ENCODE results near the gene LIN37.

GRCh38 chr19:35724560-35724959 is 23.8 kb upstream of the LIN37 start:
- TF ChIP-seq SIN3A (IDR thresholded peaks at IDR 0.05; ENCODE audit: low read depth) (no peak), CEBPB (IDR thresholded peaks at IDR 0.05; ENCODE audit: low read depth) (no peak), POLR2A (IDR thresholded peaks at IDR 0.05; ENCODE audit: borderline replicate concordance, extremely low read depth, insufficient read depth, insufficient read length) (no peak), FOSL1 (IDR thresholded peaks at IDR 0.05; ENCODE audit: low read depth) (no peak), EZH2phosphoT487 (IDR thresholded peaks at IDR 0.05; ENCODE audit: borderline replicate concordance) (no peak), SRF (IDR thresholded peaks at IDR 0.05; ENCODE audit: low read depth) (no peak), POLR2AphosphoS5 (IDR thresholded peaks at IDR 0.05; ENCODE audit: low read depth, low read length) (no peak), ELF1 (IDR thresholded peaks at IDR 0.05; ENCODE audit: borderline replicate concordance, low read depth) (no peak), ZFX (IDR thresholded peaks at IDR 0.05) (no peak)
- TF ChIP-seq, protein P1, sequence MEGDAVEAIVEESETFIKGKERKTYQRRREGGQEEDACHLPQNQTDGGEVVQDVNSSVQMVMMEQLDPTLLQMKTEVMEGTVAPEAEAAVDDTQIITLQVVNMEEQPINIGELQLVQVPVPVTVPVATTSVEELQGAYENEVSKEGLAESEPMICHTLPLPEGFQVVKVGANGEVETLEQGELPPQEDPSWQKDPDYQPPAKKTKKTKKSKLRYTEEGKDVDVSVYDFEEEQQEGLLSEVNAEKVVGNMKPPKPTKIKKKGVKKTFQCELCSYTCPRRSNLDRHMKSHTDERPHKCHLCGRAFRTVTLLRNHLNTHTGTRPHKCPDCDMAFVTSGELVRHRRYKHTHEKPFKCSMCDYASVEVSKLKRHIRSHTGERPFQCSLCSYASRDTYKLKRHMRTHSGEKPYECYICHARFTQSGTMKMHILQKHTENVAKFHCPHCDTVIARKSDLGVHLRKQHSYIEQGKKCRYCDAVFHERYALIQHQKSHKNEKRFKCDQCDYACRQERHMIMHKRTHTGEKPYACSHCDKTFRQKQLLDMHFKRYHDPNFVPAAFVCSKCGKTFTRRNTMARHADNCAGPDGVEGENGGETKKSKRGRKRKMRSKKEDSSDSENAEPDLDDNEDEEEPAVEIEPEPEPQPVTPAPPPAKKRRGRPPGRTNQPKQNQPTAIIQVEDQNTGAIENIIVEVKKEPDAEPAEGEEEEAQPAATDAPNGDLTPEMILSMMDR (IDR thresholded peaks at IDR 0.05 in 2 of 3, conservative IDR thresholded peaks at IDR 0.05 in 1 of 3; ENCODE audit: borderline replicate concordance in 1 of 3, insufficient read depth in 1 of 3, low read depth in 2 of 3, low read length in 2 of 3), result no peak
- TF ChIP-seq, protein P2, sequence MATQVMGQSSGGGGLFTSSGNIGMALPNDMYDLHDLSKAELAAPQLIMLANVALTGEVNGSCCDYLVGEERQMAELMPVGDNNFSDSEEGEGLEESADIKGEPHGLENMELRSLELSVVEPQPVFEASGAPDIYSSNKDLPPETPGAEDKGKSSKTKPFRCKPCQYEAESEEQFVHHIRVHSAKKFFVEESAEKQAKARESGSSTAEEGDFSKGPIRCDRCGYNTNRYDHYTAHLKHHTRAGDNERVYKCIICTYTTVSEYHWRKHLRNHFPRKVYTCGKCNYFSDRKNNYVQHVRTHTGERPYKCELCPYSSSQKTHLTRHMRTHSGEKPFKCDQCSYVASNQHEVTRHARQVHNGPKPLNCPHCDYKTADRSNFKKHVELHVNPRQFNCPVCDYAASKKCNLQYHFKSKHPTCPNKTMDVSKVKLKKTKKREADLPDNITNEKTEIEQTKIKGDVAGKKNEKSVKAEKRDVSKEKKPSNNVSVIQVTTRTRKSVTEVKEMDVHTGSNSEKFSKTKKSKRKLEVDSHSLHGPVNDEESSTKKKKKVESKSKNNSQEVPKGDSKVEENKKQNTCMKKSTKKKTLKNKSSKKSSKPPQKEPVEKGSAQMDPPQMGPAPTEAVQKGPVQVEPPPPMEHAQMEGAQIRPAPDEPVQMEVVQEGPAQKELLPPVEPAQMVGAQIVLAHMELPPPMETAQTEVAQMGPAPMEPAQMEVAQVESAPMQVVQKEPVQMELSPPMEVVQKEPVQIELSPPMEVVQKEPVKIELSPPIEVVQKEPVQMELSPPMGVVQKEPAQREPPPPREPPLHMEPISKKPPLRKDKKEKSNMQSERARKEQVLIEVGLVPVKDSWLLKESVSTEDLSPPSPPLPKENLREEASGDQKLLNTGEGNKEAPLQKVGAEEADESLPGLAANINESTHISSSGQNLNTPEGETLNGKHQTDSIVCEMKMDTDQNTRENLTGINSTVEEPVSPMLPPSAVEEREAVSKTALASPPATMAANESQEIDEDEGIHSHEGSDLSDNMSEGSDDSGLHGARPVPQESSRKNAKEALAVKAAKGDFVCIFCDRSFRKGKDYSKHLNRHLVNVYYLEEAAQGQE (IDR thresholded peaks at IDR 0.05; ENCODE audit: low read depth), result no peak

Data from HCT116 (cell line).